Midbrain (tissue), 1 donor: ENCODE measurements around the gene CLCF1.
A peak's percentile ranks its signal among the peaks of the same experiment; 100 is the strongest.

Experiments used
- DNase-seq: peaks from one replicate; lab custom pipeline; 2025; lab: John Stamatoyannopoulos, UW

The CLCF1 gene

GRCh38 chr11:67356387-67356863 is 17.0 kb downstream of the CLCF1 start:
- no peak for DNase-seq

DNA sequence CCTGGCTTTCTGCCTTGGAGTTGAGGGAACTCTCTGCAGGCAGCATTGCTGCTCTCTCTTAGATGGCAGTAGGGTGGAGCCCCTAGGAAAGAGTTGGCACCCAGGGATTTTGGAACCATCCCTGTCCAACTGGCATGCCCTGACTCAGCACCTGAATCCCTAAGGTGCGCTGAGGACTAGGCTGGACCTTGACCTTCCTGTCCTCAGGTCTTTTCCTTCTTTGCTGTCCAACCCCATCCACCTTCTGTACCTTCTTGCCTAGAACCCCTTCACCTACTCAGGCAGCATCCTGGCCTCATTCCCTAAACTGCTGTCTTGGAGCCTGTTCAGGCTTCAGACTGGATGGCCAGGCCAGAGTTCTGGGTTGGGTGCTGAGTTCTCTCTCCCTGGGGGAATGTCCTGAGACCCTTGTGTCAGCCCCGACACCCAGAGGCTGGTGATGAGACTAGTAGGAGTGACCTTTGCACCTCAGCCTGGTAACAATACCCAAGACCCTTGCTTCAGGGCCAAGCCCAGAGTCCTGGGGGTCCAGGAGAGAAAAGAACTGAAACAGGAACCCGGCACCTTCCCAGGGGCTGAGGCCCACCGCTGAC is 17.5 kb downstream of the CLCF1 start:
- DNase-seq, result no peak

- DNase-seq, result no peak
These were observed 18.2 kb downstream of the CLCF1 start for GRCh38 chr11:67355023-67355793.

DNA sequence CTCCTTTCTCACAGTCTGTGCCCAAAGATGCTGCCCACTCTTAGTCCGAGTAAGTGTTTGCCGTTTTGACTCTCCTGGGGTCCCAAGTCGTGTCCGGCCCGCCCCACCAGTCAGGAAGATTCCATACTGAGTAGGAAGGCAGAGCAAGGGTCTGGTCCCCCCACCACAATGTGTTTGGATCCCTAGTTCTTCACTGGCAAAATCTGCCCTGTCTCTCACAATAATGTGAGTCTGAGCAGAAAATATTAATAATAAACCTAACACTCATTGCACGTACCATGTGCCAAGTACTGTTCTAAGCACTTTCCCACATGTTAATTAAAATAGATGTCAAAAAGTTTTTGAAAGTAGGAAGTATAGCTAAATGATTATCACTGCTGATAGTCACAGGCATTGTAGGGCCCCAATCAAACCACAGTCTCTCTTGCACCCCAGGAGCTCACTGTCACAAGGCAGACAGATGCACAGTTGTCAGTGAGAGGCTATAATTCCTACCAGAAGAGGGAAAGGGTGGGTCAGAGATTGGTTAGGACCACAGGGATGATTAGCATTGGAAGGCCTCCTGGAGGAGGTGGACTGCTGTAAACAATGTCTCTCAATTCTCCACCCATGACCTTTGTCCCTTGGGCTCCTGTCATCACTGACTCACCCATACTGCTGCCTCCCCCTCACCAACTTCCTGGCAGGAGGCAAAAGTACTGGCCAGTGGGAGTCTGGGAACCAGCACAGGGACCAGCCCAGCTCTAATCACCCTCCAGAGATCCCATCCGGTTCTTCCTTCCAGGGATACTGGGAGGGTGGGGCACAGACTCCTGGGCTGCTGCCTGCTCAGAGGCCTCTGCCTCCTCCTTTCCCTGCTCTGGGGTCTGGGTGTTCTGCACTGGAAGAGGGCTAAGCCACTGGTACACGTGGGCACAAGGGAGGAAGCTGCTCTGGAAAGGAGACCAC is 19.0 kb downstream of the CLCF1 start:
- no peak for DNase-seq

DNA sequence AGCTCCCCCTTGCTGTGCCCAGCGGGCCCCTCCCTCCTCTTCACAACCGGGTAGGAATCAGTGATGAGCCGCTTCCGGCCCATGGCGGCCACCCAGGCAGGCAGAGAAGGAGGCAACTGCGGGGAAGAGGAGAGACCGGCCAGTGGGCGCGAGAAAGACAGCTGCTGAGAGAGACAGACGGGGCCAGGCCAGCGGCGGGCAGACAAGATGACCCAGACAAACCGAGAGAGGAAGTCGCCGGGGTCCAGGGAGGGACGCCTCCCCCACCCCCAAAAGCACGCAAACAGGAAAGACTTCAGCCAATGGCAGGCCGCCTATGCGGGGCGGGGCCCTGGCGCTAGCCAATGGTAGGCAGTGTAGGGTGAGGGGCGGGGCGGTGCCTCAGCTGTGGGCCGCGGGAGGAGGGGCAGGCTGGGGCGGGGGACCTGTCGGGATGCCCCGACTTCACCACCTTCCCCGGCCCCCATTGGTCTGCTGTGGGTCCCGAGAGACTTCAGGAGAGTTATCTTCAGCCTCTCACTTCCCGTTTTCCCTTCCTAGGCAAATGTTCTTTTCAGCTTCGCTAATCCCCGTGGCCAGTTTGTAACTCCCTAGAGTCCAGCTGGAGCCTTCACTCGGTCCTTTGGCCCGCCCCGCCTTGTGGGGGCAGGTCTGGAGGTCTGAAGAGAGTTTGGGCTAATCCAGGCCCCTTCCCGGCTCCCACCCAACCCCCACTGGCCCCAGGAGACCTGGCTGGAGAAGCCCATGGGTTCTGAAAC is 19.9 kb downstream of the CLCF1 start, which contains the start of gene POLD4:
POLD4 (minus strand) TSS at position 230 of the 758 bp plus-strand sequence; CDS start at position 83, 147 bp downstream.
- DNase-seq, result peak; percentile 97

GRCh38 chr11:67352546-67353316 is 20.7 kb downstream of the CLCF1 start:
- DNase-seq, result no peak

- peak; percentile 69 for DNase-seq
These were observed 22.0 kb downstream of the CLCF1 start for GRCh38 chr11:67351275-67352005.

DNA sequence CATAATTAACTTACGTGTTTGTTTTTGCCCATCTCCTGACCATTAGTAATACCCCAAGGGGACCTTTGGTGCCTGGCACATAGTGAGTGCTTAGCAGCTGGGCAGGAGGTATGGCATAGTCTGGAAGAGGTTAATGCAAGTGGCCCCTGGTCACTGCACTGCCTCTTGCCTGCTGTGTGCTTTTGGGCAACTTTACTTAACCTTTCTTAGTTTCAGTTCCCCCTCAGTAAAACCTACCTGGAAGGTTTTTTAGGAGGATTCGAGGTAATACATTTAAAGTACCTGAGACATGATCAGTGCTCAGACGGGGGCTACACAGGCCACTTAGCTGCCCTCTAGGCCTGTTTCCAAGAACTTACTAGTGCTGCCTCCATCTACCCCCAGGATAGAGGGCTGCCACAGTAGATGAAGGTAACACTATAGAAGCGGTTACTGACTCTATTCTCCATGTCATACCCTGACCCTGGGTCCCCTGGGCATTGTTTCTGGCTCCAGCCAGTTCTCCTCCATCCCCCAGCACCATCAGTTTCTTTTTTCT is 23.4 kb downstream of the CLCF1 start:
- no peak for DNase-seq

- no peak for DNase-seq
These were observed 23.9 kb downstream of the CLCF1 start for GRCh38 chr11:67349457-67349856.

- no peak for DNase-seq
These were observed 24.4 kb downstream of the CLCF1 start for GRCh38 chr11:67349036-67349435.

- DNase-seq, result no peak
These were observed 25.2 kb downstream of the CLCF1 start for GRCh38 chr11:67347964-67348749.

GRCh38 chr11:67345920-67346819 is 27.2 kb downstream of the CLCF1 start:
- no peak for DNase-seq

DNA sequence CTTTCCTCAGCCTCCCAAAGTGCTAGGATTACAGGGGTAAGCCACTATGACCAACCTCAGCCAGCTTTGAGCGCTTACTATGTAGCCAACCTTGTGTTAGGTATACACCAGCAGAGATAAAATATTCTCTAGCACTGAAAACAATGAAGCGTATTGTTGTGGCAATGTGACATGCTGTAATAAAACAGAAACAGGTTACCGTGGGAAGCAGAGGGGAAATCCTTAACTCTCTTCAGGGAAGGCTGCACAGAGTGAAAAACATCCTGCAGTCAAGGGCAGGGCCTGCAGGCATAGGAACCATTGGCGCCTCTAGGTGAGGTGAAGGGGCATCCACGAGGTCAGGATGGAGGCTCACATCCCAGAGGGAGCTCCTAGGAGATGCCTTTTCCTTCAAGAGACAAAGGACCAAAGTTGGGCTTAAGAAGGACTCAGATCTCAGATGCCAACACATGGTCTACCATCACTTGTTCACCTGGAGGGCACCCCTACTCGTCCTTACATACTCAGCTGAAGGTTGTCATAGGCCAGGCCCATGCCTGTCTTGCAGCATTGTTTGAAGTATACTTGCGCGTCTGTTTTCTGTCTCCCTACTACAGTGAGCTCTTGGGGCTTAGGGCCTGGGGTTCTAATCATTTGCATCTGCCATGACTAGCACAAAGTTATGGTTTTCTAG is 28.0 kb downstream of the CLCF1 start:
- no peak for DNase-seq

DNA sequence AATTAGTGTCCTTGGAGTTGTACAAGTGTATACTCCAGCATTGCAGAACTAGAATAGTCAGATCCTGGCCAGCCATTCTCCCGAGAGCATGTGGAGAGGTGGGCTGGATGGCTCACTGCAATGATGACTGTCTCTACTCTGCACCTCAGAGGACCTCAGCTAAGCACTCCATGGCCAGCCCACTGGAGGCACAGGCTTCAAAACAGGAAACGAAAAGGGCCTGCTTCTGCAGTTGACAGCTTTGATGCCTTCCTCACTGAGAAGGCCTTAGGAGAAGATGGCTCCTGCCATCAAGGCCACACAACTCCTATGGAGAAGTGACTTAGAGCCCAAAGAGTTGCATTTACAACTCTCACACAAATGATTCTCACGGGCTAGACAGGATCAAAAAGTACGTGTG is 29.1 kb downstream of the CLCF1 start:
- no peak for DNase-seq

DNA sequence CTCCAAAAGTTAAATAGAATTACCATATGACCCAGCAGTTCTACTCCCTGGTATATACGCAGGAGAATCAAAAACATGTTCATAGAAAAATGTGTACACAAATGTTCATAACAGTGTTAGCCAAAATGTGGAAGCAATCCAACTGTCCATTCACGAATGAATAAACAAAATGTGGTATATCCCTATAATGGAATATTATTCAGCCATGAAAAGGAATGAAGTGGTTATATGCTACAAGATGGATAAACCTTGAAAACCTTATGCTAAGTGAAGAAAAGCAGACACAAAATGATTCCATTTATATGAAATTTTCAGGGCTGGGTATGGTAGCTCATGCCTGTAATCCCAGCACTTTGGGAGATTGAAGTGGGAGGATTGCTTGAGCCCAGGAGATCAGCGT is 36.1 kb downstream of the CLCF1 start:
- no peak for DNase-seq

- no peak for DNase-seq
These were observed 41.2 kb downstream of the CLCF1 start for GRCh38 chr11:67332081-67332691.

- no peak for DNase-seq
These were observed 49.9 kb downstream of the CLCF1 start for GRCh38 chr11:67323526-67323925.
